ENCODE measurements around the gene WNT3A. TPM values are rescaled to one million over a fixed set of nuclear protein-coding genes. Genes with fewer than 3 reads are reported as not detected.

WNT3A gene
- total and polyA plus RNA-seq, 12 donors: not detected

- ATAC-seq: peak; percentile 6 to 48 (median 31)
- Histone ChIP-seq H3K27ac (peak overlapping the region; percentile 98 to 100 (median 100)), H3K4me3 (peak overlapping the region; percentile 71 to 100 (median 92)), H3K27me3 (no peaks in the 10 kb centered on the region), H3K9me3 (no peaks in the 10 kb centered on the region), H3K4me1 (peaks cover 29 to 62% (median 58%) of the 10 kb centered on the region in 9 donors), H3K36me3 (peaks cover 0 to 3% (median 0%) of the 10 kb centered on the region in 9 donors)
- DNase-seq: peak; percentile 74 to 78
- WGBS, 2 donors: 0% methylated on average over 79 of the region's 79 CpGs
- no peak for TF ChIP-seq CTCF (IDR thresholded peaks at IDR 0.05)
- intact Hi-C loops (cut with DNase I): no loop called here
These were observed 76.4 kb downstream of the WNT3A start for GRCh38 chr1:228082918-228083870.

- H3K4me1 ChIP-seq: peaks cover 36 to 69% (median 65%) of the 10 kb centered on the region in 9 donors
- 2% methylated on average over 17 of the region's 17 CpGs for WGBS, 2 donors
These were observed 77.1 kb downstream of the WNT3A start for GRCh38 chr1:228083871-228084278.

GRCh38 chr1:228084325-228084724 lies 77.5 kb downstream of the WNT3A start:
- DNase-seq (no peak), ATAC-seq (no peak)
- peak overlapping the region; percentile 71 to 100 (median 92) for H3K4me3 ChIP-seq
- TF ChIP-seq CTCF (IDR thresholded peaks at IDR 0.05): no peak
- WGBS, 2 donors: 17 to 27% methylated on average over 3 of the region's 3 CpGs
- peaks cover 40 to 73% (median 69%) of the 10 kb centered on the region in 9 donors for H3K4me1 ChIP-seq
- H3K9me3 ChIP-seq: no peaks in the 10 kb centered on the region
- peaks cover 0 to 10% (median 0%) of the 10 kb centered on the region in 9 donors for H3K36me3 ChIP-seq
- no peaks in the 10 kb centered on the region for H3K27me3 ChIP-seq
- intact Hi-C loops (cut with DNase I): no loop called here
- H3K27ac ChIP-seq: peak overlapping the region in 8 of 10 donors; percentile 42 to 100 (median 100)

More at GRCh38 chr1:228083871-228084278, 77.1 kb downstream of the WNT3A start:
- peak overlapping the region; percentile 71 to 100 (median 92) for H3K4me3 ChIP-seq
- H3K9me3 ChIP-seq: no peaks in the 10 kb centered on the region
- H3K36me3 ChIP-seq: peaks cover 0 to 10% (median 0%) of the 10 kb centered on the region in 9 donors
- TF ChIP-seq CTCF (IDR thresholded peaks at IDR 0.05): no peak
- no peaks in the 10 kb centered on the region for H3K27me3 ChIP-seq
- intact Hi-C loops (cut with DNase I): no loop called here
- peak in 1 of 8 donors; percentile 5 for ATAC-seq
- no peak for DNase-seq
- peak overlapping the region; percentile 98 to 100 (median 100) for H3K27ac ChIP-seq

GRCh38 chr1:228084797-228085196 lies 78.0 kb downstream of the WNT3A start:
- no peaks in the 10 kb centered on the region for H3K27me3 ChIP-seq
- H3K27ac ChIP-seq: peak overlapping the region in 9 of 10 donors; percentile 29 to 100 (median 99)
- no peak for ATAC-seq
- H3K9me3 ChIP-seq: no peaks in the 10 kb centered on the region
- peak overlapping the region in 8 of 10 donors; percentile 10 to 100 (median 92) for H3K4me3 ChIP-seq
- peaks cover 45 to 78% (median 74%) of the 10 kb centered on the region in 9 donors for H3K4me1 ChIP-seq
- 35 to 39% methylated on average over 5 of the region's 5 CpGs for WGBS, 2 donors
- peaks cover 0 to 10% (median 0%) of the 10 kb centered on the region in 9 donors for H3K36me3 ChIP-seq
- DNase-seq: no peak
- intact Hi-C loops (cut with DNase I): no loop called here
- no peak for TF ChIP-seq CTCF (IDR thresholded peaks at IDR 0.05)
